HepG2 (cell line): ENCODE data around the gene RPS2. TPM values are rescaled to one million over a fixed set of nuclear protein-coding genes. Genes with fewer than 3 reads are reported as not detected.

Source experiments
- ATAC-seq: fragments of 200-7000 bp; cut with Tn5 transposase; 3 replicates; pipeline ENCODE4 v1.9.1; 2020; ENCODE audit warnings: mild to moderate bottlenecking, moderate library complexity
- BruUV-seq: library from RNA; stranded (reverse); fragments of 400-500 nt; replicated peaks from 2 replicates; lab custom pipeline; 2021; lab: Mats Ljungman, UMichigan
- CTCF ChIA-PET: fragments of 300-600 bp; formaldehyde crosslinking; extraction: SDS; loops from one replicate; lab custom pipeline; 2021; ENCODE audit warnings: low total read pairs, inconsistent platforms, low intra/inter-chr PET ratio; lab: Yijun Ruan, JAX
- POLR2A ChIA-PET: fragments of 350-600 bp; sonication (Branson Sonifier 250); formaldehyde crosslinking; loops from one replicate; lab custom pipeline; 2020; ENCODE audit warnings: antibody characterized with exemption, inconsistent platforms; lab: Yijun Ruan, JAX
- DNase-seq: peaks from one replicate; pipeline ENCODE4 v3.0.0-alpha.2; 2015; ENCODE audit warnings: low spot score
- FAIRE-seq: peaks from 3 replicates; lab custom pipeline; 2011; peaks lifted over from hg19 to GRCh38; lab: Jason Lieb, UNC
- H2AFZ ChIP-seq: one replicate; pipeline ENCODE4 v1.6.1; 2011; ENCODE audit warnings: low read length, inconsistent platforms
- H3K27ac ChIP-seq: fragments of 300-600 bp; 3 replicates; pipeline ENCODE4 v1.8.0; 2011; ENCODE audit warnings: mixed run types, mild to moderate bottlenecking, mixed read lengths, low read length, inconsistent platforms; ENCODE audit not compliant: insufficient read depth; ENCODE audit errors: extremely low read length
- H3K27me3 ChIP-seq, 2 experiments: fragments of 200-600 bp in 1 of 2; 2 replicates in 1 of 2; 3 replicates in 1 of 2; pipeline versions ENCODE4 v1.6.0 to v1.8.0; 2011; ENCODE audit warnings: low read length in 2 of 2, mild to moderate bottlenecking in 2 of 2, moderate library complexity in 2 of 2, inconsistent platforms in 1 of 2; ENCODE audit not compliant: insufficient read depth in 2 of 2, control insufficient read depth in 1 of 2
- H3K36me3 ChIP-seq, 2 experiments: fragments of 200-600 bp in 1 of 2; replicated peaks in 1 of 2; 2 replicates in 1 of 2; 3 replicates in 1 of 2; pipeline versions ENCODE4 v1.5.1 to v1.8.0; 2011; ENCODE audit warnings: low read length in 2 of 2, inconsistent platforms in 1 of 2; ENCODE audit not compliant: insufficient read depth in 2 of 2, control insufficient read depth in 1 of 2
- H3K4me1 ChIP-seq: 2 replicates; pipeline ENCODE4 v1.5.1; 2012; ENCODE audit warnings: low read length, inconsistent platforms; ENCODE audit not compliant: insufficient read depth
- H3K4me2 ChIP-seq: 2 replicates; pipeline ENCODE4 v1.6.0; 2011; ENCODE audit warnings: low read depth, low read length, inconsistent platforms
- H3K4me3 ChIP-seq, 3 experiments: fragments of 200-600 bp in 1 of 3; sonication (generic), shearing (Covaris generic) in 1 of 3; replicated peaks in 1 of 3; 2 replicates each; pipeline ENCODE4 v1.5.1; 2011 to 2016; ENCODE audit warnings: low read length in 3 of 3, inconsistent platforms in 2 of 3, low read depth in 2 of 3, mild to moderate bottlenecking in 2 of 3, control low read depth in 1 of 3, mixed read lengths in 1 of 3; ENCODE audit not compliant: insufficient read depth in 1 of 3
- H3K79me2 ChIP-seq: one replicate; pipeline ENCODE4 v1.6.1; 2011; ENCODE audit warnings: low read length, inconsistent platforms; ENCODE audit not compliant: insufficient read depth
- H3K9ac ChIP-seq: 2 replicates; pipeline ENCODE4 v1.6.0; 2011; ENCODE audit warnings: mild to moderate bottlenecking, low read depth, low read length, inconsistent platforms; ENCODE audit not compliant: insufficient read depth
- H3K9me3 ChIP-seq: 2 replicates; pipeline ENCODE4 v1.5.1; 2012; ENCODE audit warnings: mild to moderate bottlenecking, low read length
- H4K20me1 ChIP-seq: 2 replicates; pipeline ENCODE4 v1.6.0; 2011; ENCODE audit warnings: inconsistent platforms, mild to moderate bottlenecking, low read length, moderate library complexity; ENCODE audit not compliant: insufficient read depth
- NFIB ChIP-seq: sonication (generic); formaldehyde crosslinking; IDR thresholded peaks from 2 replicates; pipeline ENCODE4 v1.9.0; 2021; ENCODE audit warnings: missing genetic modification reagents, mild to moderate bottlenecking, borderline replicate concordance
- RBFOX2 ChIP-seq: fragments of 200-400 bp; formaldehyde crosslinking; IDR thresholded peaks from 2 replicates; pipeline ENCODE4 v1.6.1; 2017; ENCODE audit warnings: low read depth, mild to moderate bottlenecking, low read length
- SMAD3 ChIP-seq: sonication (generic); formaldehyde crosslinking; IDR thresholded peaks from 2 replicates; pipeline ENCODE4 v1.4.0; 2020; ENCODE audit warnings: missing genetic modification reagents
- SOX6 ChIP-seq, 2 experiments: fragments of 450-650 bp in 1 of 2; sonication (generic) in 1 of 2; formaldehyde crosslinking in 1 of 2; IDR thresholded peaks; 2 replicates each; pipeline versions ENCODE4 v1.4.0 to v1.6.1; 2017 to 2020; ENCODE audit warnings: antibody characterized with exemption in 1 of 2, mild to moderate bottlenecking in 1 of 2, missing genetic modification reagents in 1 of 2
- ZBTB1 ChIP-seq: sonication (generic); formaldehyde crosslinking; IDR thresholded peaks from 2 replicates; pipeline ENCODE4 v1.4.0; 2020; ENCODE audit warnings: missing genetic modification reagents, borderline replicate concordance
- ZNF224 ChIP-seq: sonication (generic); formaldehyde crosslinking; IDR thresholded peaks from 2 replicates; pipeline ENCODE4 v1.5.0; 2020; ENCODE audit warnings: mild to moderate bottlenecking, missing genetic modification reagents
- ZNF546 ChIP-seq: sonication (generic); formaldehyde crosslinking; conservative IDR thresholded peaks from 2 replicates; pipeline ENCODE4 v1.8.1; 2023; ENCODE audit warnings: mild to moderate bottlenecking, missing genetic modification reagents
- ZNF547 ChIP-seq: sonication (generic); formaldehyde crosslinking; IDR thresholded peaks from 2 replicates; pipeline ENCODE4 v1.5.1; 2020; ENCODE audit warnings: mild to moderate bottlenecking, missing genetic modification reagents
- WGBS: methylation state at CpG from one replicate; pipeline ENCODE4 v1.1.6; 2017; ENCODE audit warnings: low lambda C conversion rate; 5-methylcytosine and 5-hydroxymethylcytosine counted together
- in situ Hi-C: cut with HindIII; loops from 2 replicates; pipeline ENCODE4 v1.10.0; 2017; ENCODE audit warnings: low pct_unique_long_range_greater_than_20kb; ENCODE audit not compliant: extremely low pct_ligation_motif_present
- intact Hi-C: fragments of 100-400 bp; cut with micrococcal nuclease; formaldehyde crosslinking; loops from one replicate; pipeline ENCODE4 v1.10.0; 2022; ENCODE audit not compliant: unreplicated experiment
- polyA plus RNA-seq, 8 experiments: library from polyadenylated mRNA; depleted of rRNA in 3 of 8; stranded (reverse) in 7 of 8; unstranded in 1 of 8; fragments of >200 nt; fragmentation: Illumina TruSeq in 4 of 8; extraction: Trizol in 4 of 8; gene quantifications; 2 replicates each; pipeline versions ENCODE4 v1.2.1 to v1.2.3, GENCODE V29; 2011 to 2016; ENCODE audit warnings: low read depth in 4 of 8, missing spikeins in 1 of 8, mixed read lengths in 1 of 8; ENCODE audit not compliant: insufficient read depth in 1 of 8
- total RNA-seq, 5 experiments: library from RNA; depleted of rRNA; stranded (reverse); fragments of >200 nt; fragmentation: Illumina TruSeq; extraction: Trizol; gene quantifications; 2 replicates each; pipeline ENCODE4 v1.2.3, GENCODE V29; 2016; ENCODE audit warnings: low read depth in 1 of 5
- TF ChIP-seq, protein P1 (sequence below): sonication (generic); formaldehyde crosslinking; IDR thresholded peaks from 2 replicates; pipeline ENCODE4 v1.4.0; 2020; ENCODE audit warnings: mild to moderate bottlenecking, low read depth, missing genetic modification reagents
- TF ChIP-seq, protein P2 (sequence below): IDR thresholded peaks from 2 replicates; pipeline ENCODE4 v1.6.1; 2018; ENCODE audit warnings: missing genetic modification reagents, mild to moderate bottlenecking, missing compliant biosample characterization
- TF ChIP-seq, protein P3 (sequence below): sonication (generic); formaldehyde crosslinking; IDR thresholded peaks from 2 replicates; pipeline ENCODE4 v1.9.0; 2021; ENCODE audit warnings: mild to moderate bottlenecking, missing genetic modification reagents
- TF ChIP-seq, protein P4 (sequence below): sonication (generic); formaldehyde crosslinking; IDR thresholded peaks from 2 replicates; pipeline ENCODE4 v1.4.0; 2020; ENCODE audit warnings: missing genetic modification reagents

RPS2 gene
- total and polyA plus RNA-seq, 2 of the 13 experiments (the other 11 are each of a cell fraction or from before 2014, with no cell fraction given) = 1,908 to 4,514 TPM

DNA sequence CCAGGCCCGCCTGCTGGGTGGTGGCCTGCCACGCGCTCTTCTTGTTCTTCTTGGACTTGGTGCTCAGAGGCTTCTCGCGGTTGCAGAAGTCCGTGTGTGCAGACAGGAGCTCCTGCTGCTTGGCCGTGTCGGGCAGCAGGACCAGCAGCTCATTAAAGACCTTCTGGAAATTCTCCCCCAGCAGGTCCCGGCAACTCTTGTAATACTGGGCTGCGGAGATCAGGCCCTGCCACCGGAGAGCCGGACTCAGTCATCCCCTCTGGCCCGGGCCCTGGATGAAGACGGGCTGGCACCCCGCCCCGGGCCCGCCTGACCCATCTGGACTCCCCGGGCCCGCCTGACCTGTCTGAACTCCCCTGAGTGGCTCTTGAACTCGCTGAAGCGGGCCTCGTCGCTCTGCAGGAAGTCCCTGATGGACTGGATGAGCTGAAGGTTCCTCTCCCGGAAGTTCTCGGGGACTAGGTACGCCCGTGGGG lies 33.8 kb upstream of the RPS2 start:
- POLR2A ChIA-PET = interaction anchor here (2.3 kb wide), 1 partner anchor 34 kb away, joined by 6 read pairs; the partner anchor contains the start of gene RPS2
- Histone ChIP-seq H4K20me1 (peaks cover 3% of the 10 kb centered on the region; the same call in 1 of the 2 replicates), H3K36me3 (peaks cover 29 to 44% of the 10 kb centered on the region in 2 experiments), H3K27me3 (no peaks in the 10 kb centered on the region), H3K79me2 (no peaks in the 10 kb centered on the region), H2AFZ (no peak overlapping the region), H3K9ac (no peak overlapping the region), H3K4me2 (no peak overlapping the region), H3K9me3 (no peaks in the 10 kb centered on the region), H3K4me3 (no peak overlapping the region), H3K27ac (no peak overlapping the region), H3K4me1 (peaks cover 10% of the 10 kb centered on the region)
- no TSS peak for BruUV-seq
- no peak for DNase-seq
- FAIRE-seq = no peak
- in situ Hi-C loops = no loop called here
- CTCF ChIA-PET = no interaction called here
- ATAC-seq = no peak
- intact Hi-C loops = no loop called here
- WGBS = 96% methylated on average over 7 of the region's 27 CpGs
- TF ChIP-seq, protein P1, sequence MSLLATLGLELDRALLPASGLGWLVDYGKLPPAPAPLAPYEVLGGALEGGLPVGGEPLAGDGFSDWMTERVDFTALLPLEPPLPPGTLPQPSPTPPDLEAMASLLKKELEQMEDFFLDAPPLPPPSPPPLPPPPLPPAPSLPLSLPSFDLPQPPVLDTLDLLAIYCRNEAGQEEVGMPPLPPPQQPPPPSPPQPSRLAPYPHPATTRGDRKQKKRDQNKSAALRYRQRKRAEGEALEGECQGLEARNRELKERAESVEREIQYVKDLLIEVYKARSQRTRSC (CRISPR knock-in tag) = no peak
- TF ChIP-seq ZNF224 (CRISPR knock-in tag) = no peak
- TF ChIP-seq, protein P2, sequence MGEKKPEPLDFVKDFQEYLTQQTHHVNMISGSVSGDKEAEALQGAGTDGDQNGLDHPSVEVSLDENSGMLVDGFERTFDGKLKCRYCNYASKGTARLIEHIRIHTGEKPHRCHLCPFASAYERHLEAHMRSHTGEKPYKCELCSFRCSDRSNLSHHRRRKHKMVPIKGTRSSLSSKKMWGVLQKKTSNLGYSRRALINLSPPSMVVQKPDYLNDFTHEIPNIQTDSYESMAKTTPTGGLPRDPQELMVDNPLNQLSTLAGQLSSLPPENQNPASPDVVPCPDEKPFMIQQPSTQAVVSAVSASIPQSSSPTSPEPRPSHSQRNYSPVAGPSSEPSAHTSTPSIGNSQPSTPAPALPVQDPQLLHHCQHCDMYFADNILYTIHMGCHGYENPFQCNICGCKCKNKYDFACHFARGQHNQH (CRISPR knock-in tag) = no peak
- no peak for TF ChIP-seq SOX6 (IDR thresholded peaks at IDR 0.05)
- TF ChIP-seq SOX6 (CRISPR knock-in tag; IDR thresholded peaks at IDR 0.05) = no peak
- TF ChIP-seq, protein P3, sequence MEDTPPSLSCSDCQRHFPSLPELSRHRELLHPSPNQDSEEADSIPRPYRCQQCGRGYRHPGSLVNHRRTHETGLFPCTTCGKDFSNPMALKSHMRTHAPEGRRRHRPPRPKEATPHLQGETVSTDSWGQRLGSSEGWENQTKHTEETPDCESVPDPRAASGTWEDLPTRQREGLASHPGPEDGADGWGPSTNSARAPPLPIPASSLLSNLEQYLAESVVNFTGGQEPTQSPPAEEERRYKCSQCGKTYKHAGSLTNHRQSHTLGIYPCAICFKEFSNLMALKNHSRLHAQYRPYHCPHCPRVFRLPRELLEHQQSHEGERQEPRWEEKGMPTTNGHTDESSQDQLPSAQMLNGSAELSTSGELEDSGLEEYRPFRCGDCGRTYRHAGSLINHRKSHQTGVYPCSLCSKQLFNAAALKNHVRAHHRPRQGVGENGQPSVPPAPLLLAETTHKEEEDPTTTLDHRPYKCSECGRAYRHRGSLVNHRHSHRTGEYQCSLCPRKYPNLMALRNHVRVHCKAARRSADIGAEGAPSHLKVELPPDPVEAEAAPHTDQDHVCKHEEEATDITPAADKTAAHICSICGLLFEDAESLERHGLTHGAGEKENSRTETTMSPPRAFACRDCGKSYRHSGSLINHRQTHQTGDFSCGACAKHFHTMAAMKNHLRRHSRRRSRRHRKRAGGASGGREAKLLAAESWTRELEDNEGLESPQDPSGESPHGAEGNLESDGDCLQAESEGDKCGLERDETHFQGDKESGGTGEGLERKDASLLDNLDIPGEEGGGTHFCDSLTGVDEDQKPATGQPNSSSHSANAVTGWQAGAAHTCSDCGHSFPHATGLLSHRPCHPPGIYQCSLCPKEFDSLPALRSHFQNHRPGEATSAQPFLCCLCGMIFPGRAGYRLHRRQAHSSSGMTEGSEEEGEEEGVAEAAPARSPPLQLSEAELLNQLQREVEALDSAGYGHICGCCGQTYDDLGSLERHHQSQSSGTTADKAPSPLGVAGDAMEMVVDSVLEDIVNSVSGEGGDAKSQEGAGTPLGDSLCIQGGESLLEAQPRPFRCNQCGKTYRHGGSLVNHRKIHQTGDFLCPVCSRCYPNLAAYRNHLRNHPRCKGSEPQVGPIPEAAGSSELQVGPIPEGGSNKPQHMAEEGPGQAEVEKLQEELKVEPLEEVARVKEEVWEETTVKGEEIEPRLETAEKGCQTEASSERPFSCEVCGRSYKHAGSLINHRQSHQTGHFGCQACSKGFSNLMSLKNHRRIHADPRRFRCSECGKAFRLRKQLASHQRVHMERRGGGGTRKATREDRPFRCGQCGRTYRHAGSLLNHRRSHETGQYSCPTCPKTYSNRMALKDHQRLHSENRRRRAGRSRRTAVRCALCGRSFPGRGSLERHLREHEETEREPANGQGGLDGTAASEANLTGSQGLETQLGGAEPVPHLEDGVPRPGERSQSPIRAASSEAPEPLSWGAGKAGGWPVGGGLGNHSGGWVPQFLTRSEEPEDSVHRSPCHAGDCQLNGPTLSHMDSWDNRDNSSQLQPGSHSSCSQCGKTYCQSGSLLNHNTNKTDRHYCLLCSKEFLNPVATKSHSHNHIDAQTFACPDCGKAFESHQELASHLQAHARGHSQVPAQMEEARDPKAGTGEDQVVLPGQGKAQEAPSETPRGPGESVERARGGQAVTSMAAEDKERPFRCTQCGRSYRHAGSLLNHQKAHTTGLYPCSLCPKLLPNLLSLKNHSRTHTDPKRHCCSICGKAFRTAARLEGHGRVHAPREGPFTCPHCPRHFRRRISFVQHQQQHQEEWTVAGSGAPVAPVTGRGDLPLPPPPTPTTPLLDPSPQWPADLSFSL = no peak
- TF ChIP-seq ZBTB1 (CRISPR knock-in tag) = no peak
- TF ChIP-seq ZNF547 (CRISPR knock-in tag) = no peak
- no peak for TF ChIP-seq NFIB (CRISPR knock-in tag)
- TF ChIP-seq, protein P4, sequence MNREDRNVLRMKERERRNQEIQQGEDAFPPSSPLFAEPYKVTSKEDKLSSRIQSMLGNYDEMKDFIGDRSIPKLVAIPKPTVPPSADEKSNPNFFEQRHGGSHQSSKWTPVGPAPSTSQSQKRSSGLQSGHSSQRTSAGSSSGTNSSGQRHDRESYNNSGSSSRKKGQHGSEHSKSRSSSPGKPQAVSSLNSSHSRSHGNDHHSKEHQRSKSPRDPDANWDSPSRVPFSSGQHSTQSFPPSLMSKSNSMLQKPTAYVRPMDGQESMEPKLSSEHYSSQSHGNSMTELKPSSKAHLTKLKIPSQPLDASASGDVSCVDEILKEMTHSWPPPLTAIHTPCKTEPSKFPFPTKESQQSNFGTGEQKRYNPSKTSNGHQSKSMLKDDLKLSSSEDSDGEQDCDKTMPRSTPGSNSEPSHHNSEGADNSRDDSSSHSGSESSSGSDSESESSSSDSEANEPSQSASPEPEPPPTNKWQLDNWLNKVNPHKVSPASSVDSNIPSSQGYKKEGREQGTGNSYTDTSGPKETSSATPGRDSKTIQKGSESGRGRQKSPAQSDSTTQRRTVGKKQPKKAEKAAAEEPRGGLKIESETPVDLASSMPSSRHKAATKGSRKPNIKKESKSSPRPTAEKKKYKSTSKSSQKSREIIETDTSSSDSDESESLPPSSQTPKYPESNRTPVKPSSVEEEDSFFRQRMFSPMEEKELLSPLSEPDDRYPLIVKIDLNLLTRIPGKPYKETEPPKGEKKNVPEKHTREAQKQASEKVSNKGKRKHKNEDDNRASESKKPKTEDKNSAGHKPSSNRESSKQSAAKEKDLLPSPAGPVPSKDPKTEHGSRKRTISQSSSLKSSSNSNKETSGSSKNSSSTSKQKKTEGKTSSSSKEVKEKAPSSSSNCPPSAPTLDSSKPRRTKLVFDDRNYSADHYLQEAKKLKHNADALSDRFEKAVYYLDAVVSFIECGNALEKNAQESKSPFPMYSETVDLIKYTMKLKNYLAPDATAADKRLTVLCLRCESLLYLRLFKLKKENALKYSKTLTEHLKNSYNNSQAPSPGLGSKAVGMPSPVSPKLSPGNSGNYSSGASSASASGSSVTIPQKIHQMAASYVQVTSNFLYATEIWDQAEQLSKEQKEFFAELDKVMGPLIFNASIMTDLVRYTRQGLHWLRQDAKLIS = no peak
- TF ChIP-seq ZNF546 (CRISPR knock-in tag) = no peak
- TF ChIP-seq RBFOX2 = no peak
- TF ChIP-seq SMAD3 (CRISPR knock-in tag) = no peak
- TF ChIP-seq, all 625 proteins: peak for 0
